K562 (cell line): ENCODE data around the gene DCTN2. TPM values are rescaled to one million over a fixed set of nuclear protein-coding genes. Genes with fewer than 3 reads are reported as not detected.

Source experiments
- ATAC-seq: fragments of 200-7000 bp; cut with Tn5 transposase; 3 replicates; pipeline ENCODE4 v1.9.1; 2020; ENCODE audit warnings: moderate library complexity
- BruUV-seq: library from RNA; stranded (reverse); fragments of 400-500 nt; replicated peaks from 2 replicates; lab custom pipeline; 2021; lab: Mats Ljungman, UMichigan
- CTCF ChIA-PET: fragments of 300-600 bp; formaldehyde crosslinking; extraction: SDS; loops from one replicate; lab custom pipeline; 2021; ENCODE audit warnings: low intra/inter-chr PET ratio; lab: Yijun Ruan, JAX
- POLR2A ChIA-PET: fragments of 300-600, 350-650 bp; sonication (Branson Sonifier 250); formaldehyde crosslinking; extraction: SDS; loops from one replicate; lab custom pipeline; 2021; ENCODE audit warnings: antibody characterized with exemption, inconsistent platforms; lab: Yijun Ruan, JAX
- DNase-seq, 4 experiments: peaks; one replicate each; pipeline versions ENCODE4 v3.0.0 to v3.0.0-alpha.2; 2011 to 2018; ENCODE audit warnings: low spot score in 3 of 4, mixed read lengths in 3 of 4; ENCODE audit errors: extremely low read depth in 1 of 4
- FAIRE-seq: peaks from 2 replicates; lab custom pipeline; 2011; peaks lifted over from hg19 to GRCh38; lab: Jason Lieb, UNC
- H2AFZ ChIP-seq: 2 replicates; pipeline ENCODE4 v1.6.0; 2011; ENCODE audit warnings: low read depth, low read length, control low read depth, inconsistent platforms
- H3K27ac ChIP-seq: fragments of 200-600 bp; 3 replicates; pipeline ENCODE4 v1.8.0; 2011; ENCODE audit warnings: low read depth, mild to moderate bottlenecking, control low read depth, inconsistent platforms, low read length, moderate library complexity, mixed read lengths; ENCODE audit errors: extremely low read depth
- H3K27me3 ChIP-seq, 2 experiments: fragments of 300-600 bp in 1 of 2; 2 replicates in 1 of 2; 3 replicates in 1 of 2; pipeline versions ENCODE4 v1.6.0 to v1.8.0; 2011; ENCODE audit warnings: inconsistent platforms in 2 of 2, low read length in 2 of 2, mild to moderate bottlenecking in 1 of 2, mixed read lengths in 1 of 2, moderate library complexity in 1 of 2; ENCODE audit not compliant: control insufficient read depth in 2 of 2, insufficient read depth in 2 of 2
- H3K36me3 ChIP-seq: fragments of 300-600 bp; 3 replicates; pipeline ENCODE4 v1.8.0; 2011; ENCODE audit warnings: mild to moderate bottlenecking, low read length, inconsistent platforms; ENCODE audit not compliant: control insufficient read depth, insufficient read depth
- H3K4me1 ChIP-seq, 2 experiments: fragments of 200-600 bp in 1 of 2; replicated peaks in 1 of 2; 2 replicates in 1 of 2; 3 replicates in 1 of 2; pipeline versions ENCODE4 v1.5.1 to v1.8.0; 2011; ENCODE audit warnings: inconsistent platforms in 2 of 2, low read length in 2 of 2, mild to moderate bottlenecking in 1 of 2, mixed read lengths in 1 of 2, moderate library complexity in 1 of 2; ENCODE audit not compliant: control insufficient read depth in 2 of 2, insufficient read depth in 2 of 2
- H3K4me2 ChIP-seq: 2 replicates; pipeline ENCODE4 v1.6.1; 2011; ENCODE audit warnings: low read length, control low read depth, inconsistent platforms, mixed read lengths; ENCODE audit not compliant: insufficient read depth
- H3K4me3 ChIP-seq: fragments of 200-600 bp; sonication (generic), shearing (Covaris generic); 2 replicates; pipeline ENCODE4 v1.5.1; 2016; ENCODE audit warnings: control low read depth, inconsistent platforms
- H3K79me2 ChIP-seq: fragments of 200-600 bp; 3 replicates; pipeline ENCODE4 v1.8.0; 2011; ENCODE audit warnings: low read length, inconsistent platforms; ENCODE audit not compliant: control insufficient read depth, insufficient read depth
- H3K9ac ChIP-seq, 2 experiments: 2 replicates each; pipeline versions ENCODE4 v1.6.0 to v1.6.1; 2011; ENCODE audit warnings: low read depth in 2 of 2, low read length in 2 of 2, control low read depth in 1 of 2, inconsistent platforms in 1 of 2, mild to moderate bottlenecking in 1 of 2, mixed read lengths in 1 of 2; ENCODE audit not compliant: insufficient read depth in 1 of 2
- H3K9me1 ChIP-seq: one replicate; pipeline ENCODE4 v1.6.0; 2011; ENCODE audit warnings: inconsistent platforms, mild to moderate bottlenecking, low read length, moderate library complexity; ENCODE audit not compliant: control insufficient read depth, insufficient read depth
- H3K9me3 ChIP-seq: replicated peaks from 2 replicates; pipeline ENCODE4 v1.5.1; 2011; ENCODE audit warnings: low read depth, low read length, inconsistent platforms; ENCODE audit not compliant: control insufficient read depth, insufficient read depth
- H4K20me1 ChIP-seq: replicated peaks from 2 replicates; pipeline ENCODE4 v1.6.1; 2011; ENCODE audit warnings: low read length, inconsistent platforms, mixed read lengths; ENCODE audit not compliant: control insufficient read depth, insufficient read depth
- ATF3 ChIP-seq, 2 experiments: fragments of 450-650 bp in 1 of 2; sonication (generic) in 1 of 2; formaldehyde crosslinking in 1 of 2; IDR thresholded peaks in 1 of 2; conservative IDR thresholded peaks in 1 of 2; 2 replicates each; pipeline versions ENCODE4 v1.6.1 to v1.8.1; 2016 to 2023; ENCODE audit warnings: mild to moderate bottlenecking in 2 of 2, moderate library complexity in 2 of 2, inconsistent platforms in 1 of 2, missing genetic modification reagents in 1 of 2
- ETV5 ChIP-seq: sonication (generic); formaldehyde crosslinking; IDR thresholded peaks from 2 replicates; pipeline ENCODE4 v1.4.0; 2020; ENCODE audit warnings: low read depth, mild to moderate bottlenecking, missing genetic modification reagents
- HBP1 ChIP-seq: fragments of 450-650 bp; formaldehyde crosslinking; IDR thresholded peaks from 2 replicates; pipeline ENCODE4 v1.4.0; 2022; ENCODE audit warnings: missing genetic modification characterization
- KDM5B ChIP-seq: fragments of 200-600 bp; sonication (generic); IDR thresholded peaks from 2 replicates; pipeline ENCODE4 v1.6.1; 2012; ENCODE audit warnings: low read depth, mild to moderate bottlenecking, moderate library complexity, low read length, control low read depth, inconsistent platforms; ENCODE audit not compliant: insufficient replicate concordance
- PML ChIP-seq: IDR thresholded peaks from 2 replicates; pipeline ENCODE4 v1.6.1; 2012; ENCODE audit warnings: low read length, inconsistent platforms
- PRPF4 ChIP-seq: fragments of 200-400 bp; formaldehyde crosslinking; IDR thresholded peaks from one replicate; pipeline ENCODE4 v1.6.1; 2017; ENCODE audit warnings: low read length, low read depth, mild to moderate bottlenecking; ENCODE audit not compliant: insufficient read depth, poor library complexity, severe bottlenecking
- STAT5B ChIP-seq: fragments of 250-450 bp; sonication (Bioruptor Pico); IDR thresholded peaks from 2 replicates; pipeline ENCODE4 v1.8.0; 2021; ENCODE audit warnings: mild to moderate bottlenecking, inconsistent platforms
- TBL1XR1 ChIP-seq, 2 experiments: IDR thresholded peaks; 2 replicates each; pipeline ENCODE4 v1.6.1; 2012; ENCODE audit warnings: improper control_type of control experiment in 2 of 2, low read length in 2 of 2, mild to moderate bottlenecking in 1 of 2
- ZC3H4 ChIP-seq: sonication (generic); formaldehyde crosslinking; IDR thresholded peaks from 2 replicates; pipeline ENCODE4 v1.9.0; 2021; ENCODE audit warnings: missing genetic modification reagents, borderline replicate concordance
- ZKSCAN1 ChIP-seq: fragments of 150-350 bp; IDR thresholded peaks from 2 replicates; pipeline ENCODE4 v1.6.1; 2016; ENCODE audit warnings: low read depth, low read length
- WGBS: fragments of 100-300 bp; shearing (Covaris generic); methylation state at CpG from one replicate; pipeline ENCODE4 v1.1.6; 2016; ENCODE audit warnings: low coverage, mixed read lengths; ENCODE audit not compliant: insufficient coverage; ENCODE audit errors: missing lambda C conversion rate; 5-methylcytosine and 5-hydroxymethylcytosine counted together
- in situ Hi-C: fragments of 300-500 bp; cut with MboI; formaldehyde crosslinking; loops from 4 replicates; pipeline ENCODE4 v1.15.0; 2018; ENCODE audit warnings: inconsistent platforms, mixed read lengths
- intact Hi-C: fragments of 100-400 bp; cut with micrococcal nuclease; formaldehyde crosslinking; loops from 2 replicates; pipeline ENCODE4 v1.14.2; 2022
- polyA plus RNA-seq, 8 experiments: library from polyadenylated mRNA; depleted of rRNA in 4 of 8; stranded (reverse) in 5 of 8; unstranded in 3 of 8; fragments of >200 nt; fragmentation: Nextera tagmentation in 2 of 8; fragmentation: Illumina TruSeq in 1 of 8; extraction: Ambion mirVana in 2 of 8; extraction: Trizol in 1 of 8; gene quantifications; 2 replicates each; pipeline versions ENCODE4 v1.2.1 to v1.2.3, GENCODE V29; 2011 to 2014; ENCODE audit warnings: inconsistent platforms in 1 of 8, missing spikeins in 1 of 8
- total RNA-seq, 7 experiments: library from RNA; depleted of rRNA in 6 of 7; stranded (reverse); fragments of >200 nt in 6 of 7; fragmentation: Illumina TruSeq in 2 of 7; extraction: Trizol in 2 of 7; gene quantifications; 2 replicates each; pipeline versions ENCODE4 v1.2.1 to v1.2.3, GENCODE V29; 2011 to 2021; ENCODE audit warnings: low replicate concordance in 1 of 7

DCTN2 gene
- total and polyA plus RNA-seq, 9 of the 15 experiments (the other 6 are each of a cell fraction or from before 2014, with no cell fraction given): 43.6 to 270 (median 125) TPM

GRCh38 chr12:57518920-57519795 lies 27.8 kb downstream of the DCTN2 start:
- DNase-seq: peak in 1 of 4 experiments; percentile 42
- TF ChIP-seq ATF3 (IDR thresholded peaks at IDR 0.05) (0 out of 2 replicates have a peak, but pooled peaks have one; percentile 9), ATF3 (CRISPR knock-in tag; conservative IDR thresholded peaks at IDR 0.05) (no peak), ETV5 (CRISPR knock-in tag) (peak; percentile 44; the same call in 1 of the 2 replicates), KDM5B (peak; percentile 74), ZC3H4 (CRISPR knock-in tag) (peak; percentile 58; the same call in 1 of the 2 replicates), STAT5B (CRISPR knock-in tag) (no peak), TBL1XR1 (IDR thresholded peaks at IDR 0.05; ENCODE audit: low read length in 2 of 2) (0 out of 4 replicates have a peak, but pooled peaks of 1 of the 2 experiments have one; percentile 38), HBP1 (CRISPR knock-in tag) (0 out of 2 replicates have a peak, but pooled peaks have one; percentile 36), ZKSCAN1 (peak; percentile 97), PML (peak; percentile 50; the same call in 1 of the 2 replicates), PRPF4 (no peak)

More at GRCh38 chr12:57518920-57519795, 27.8 kb downstream of the DCTN2 start:
- Histone ChIP-seq H3K4me2 (peak overlapping the region; percentile 99), H2AFZ (no peak overlapping the region), H3K9me3 (no peaks in the 10 kb centered on the region), H3K79me2 (peaks cover 53% of the 10 kb centered on the region), H3K4me1 (peaks cover 23 to 37% of the 10 kb centered on the region in 2 experiments), H4K20me1 (peaks cover 52% of the 10 kb centered on the region), H3K9ac (peak overlapping the region; percentile 94 to 100), H3K9me1 (peaks cover 7% of the 10 kb centered on the region), H3K36me3 (peaks cover 63% of the 10 kb centered on the region), H3K27ac (peak overlapping the region; percentile 99), H3K27me3 (no peaks in the 10 kb centered on the region), H3K4me3 (peak overlapping the region; percentile 86)
- CTCF ChIA-PET: no interaction called here
- 10% methylated on average over 7 of the region's 7 CpGs for WGBS
- POLR2A ChIA-PET: interaction anchor here (0.7 to 10.1 kb wide), 34 partner anchors 9 to 794 kb away, joined by 3 to 184 read pairs (median 4); partner anchors contain the start of genes ARHGEF25, B4GALNT1, CDK4 and DCTN2
- FAIRE-seq (no peak), ATAC-seq (peak; percentile 0; the same call in 1 of the 3 replicates)
- no TSS peak for BruUV-seq
- intact Hi-C loops (no loop called here), in situ Hi-C loops (no loop called here)
